OCI-LY1 (cell line): Measurements from ENCODE around the gene ZNF653.

ENCODE experiments used
- EZH2 ChIP-seq: fragments of 200-600 bp; sonication (generic), shearing (Covaris generic); IDR thresholded peaks from 2 replicates; pipeline ENCODE4 v1.8.0; 2017; ENCODE audit warnings: borderline replicate concordance, mixed run types, mild to moderate bottlenecking, antibody characterized with exemption, low read length, moderate library complexity, mixed read lengths
- TF ChIP-seq, protein P1 (sequence below): fragments of 200-600 bp; sonication (generic), shearing (Covaris generic); IDR thresholded peaks from 2 replicates; pipeline ENCODE4 v1.5.1; 2017; ENCODE audit warnings: mild to moderate bottlenecking, antibody characterized with exemption, low read length, moderate library complexity, mixed read lengths

DNA sequence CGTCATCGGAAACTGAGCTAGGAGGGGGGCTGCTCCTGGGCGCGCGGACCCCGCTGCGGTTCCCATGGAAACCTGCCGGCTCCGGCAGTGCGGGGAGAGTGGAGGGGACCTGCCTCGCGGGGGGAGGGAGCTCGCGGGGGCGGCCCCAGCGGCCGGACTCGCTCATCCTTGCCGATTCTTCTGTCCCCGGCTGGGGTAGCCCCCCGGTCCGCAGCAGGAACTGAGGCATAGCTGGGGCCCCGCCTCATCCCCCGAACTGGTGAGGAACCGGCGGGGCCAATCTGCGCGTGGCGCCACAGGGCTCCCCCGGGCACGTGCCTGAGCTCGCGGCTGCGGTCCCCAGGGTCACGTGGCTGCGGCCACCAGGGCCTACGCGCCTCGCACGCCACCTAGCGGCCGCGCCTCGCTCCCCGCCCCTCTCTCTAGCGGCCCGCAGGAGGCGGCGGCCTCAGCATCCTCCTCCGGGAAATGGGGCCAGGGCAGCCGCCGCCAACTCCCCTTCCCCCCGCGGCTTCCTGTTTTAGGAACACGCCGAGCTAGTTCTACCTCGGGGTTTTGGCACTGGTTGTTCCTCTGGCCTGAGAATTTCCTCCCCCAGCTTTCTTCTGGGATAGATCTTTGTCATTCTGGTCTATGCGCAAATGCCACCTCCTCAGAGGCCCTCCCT, 23.1 kb downstream of the ZNF653 start:
- TF ChIP-seq, protein P1, sequence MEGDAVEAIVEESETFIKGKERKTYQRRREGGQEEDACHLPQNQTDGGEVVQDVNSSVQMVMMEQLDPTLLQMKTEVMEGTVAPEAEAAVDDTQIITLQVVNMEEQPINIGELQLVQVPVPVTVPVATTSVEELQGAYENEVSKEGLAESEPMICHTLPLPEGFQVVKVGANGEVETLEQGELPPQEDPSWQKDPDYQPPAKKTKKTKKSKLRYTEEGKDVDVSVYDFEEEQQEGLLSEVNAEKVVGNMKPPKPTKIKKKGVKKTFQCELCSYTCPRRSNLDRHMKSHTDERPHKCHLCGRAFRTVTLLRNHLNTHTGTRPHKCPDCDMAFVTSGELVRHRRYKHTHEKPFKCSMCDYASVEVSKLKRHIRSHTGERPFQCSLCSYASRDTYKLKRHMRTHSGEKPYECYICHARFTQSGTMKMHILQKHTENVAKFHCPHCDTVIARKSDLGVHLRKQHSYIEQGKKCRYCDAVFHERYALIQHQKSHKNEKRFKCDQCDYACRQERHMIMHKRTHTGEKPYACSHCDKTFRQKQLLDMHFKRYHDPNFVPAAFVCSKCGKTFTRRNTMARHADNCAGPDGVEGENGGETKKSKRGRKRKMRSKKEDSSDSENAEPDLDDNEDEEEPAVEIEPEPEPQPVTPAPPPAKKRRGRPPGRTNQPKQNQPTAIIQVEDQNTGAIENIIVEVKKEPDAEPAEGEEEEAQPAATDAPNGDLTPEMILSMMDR: peak; percentile 82
- no peak for TF ChIP-seq EZH2
